Measurements from ENCODE around the gene NEMP1. TPM values are rescaled to one million over a fixed set of nuclear protein-coding genes. Genes with fewer than 3 reads are reported as not detected.
A peak's percentile ranks its signal among the peaks of the same experiment; 100 is the strongest.

NEMP1 gene
- total and polyA plus RNA-seq, 2 of the 13 experiments (the other 11 are each of a cell fraction or from before 2014, with no cell fraction given): 11.4 to 12.9 TPM

DNA sequence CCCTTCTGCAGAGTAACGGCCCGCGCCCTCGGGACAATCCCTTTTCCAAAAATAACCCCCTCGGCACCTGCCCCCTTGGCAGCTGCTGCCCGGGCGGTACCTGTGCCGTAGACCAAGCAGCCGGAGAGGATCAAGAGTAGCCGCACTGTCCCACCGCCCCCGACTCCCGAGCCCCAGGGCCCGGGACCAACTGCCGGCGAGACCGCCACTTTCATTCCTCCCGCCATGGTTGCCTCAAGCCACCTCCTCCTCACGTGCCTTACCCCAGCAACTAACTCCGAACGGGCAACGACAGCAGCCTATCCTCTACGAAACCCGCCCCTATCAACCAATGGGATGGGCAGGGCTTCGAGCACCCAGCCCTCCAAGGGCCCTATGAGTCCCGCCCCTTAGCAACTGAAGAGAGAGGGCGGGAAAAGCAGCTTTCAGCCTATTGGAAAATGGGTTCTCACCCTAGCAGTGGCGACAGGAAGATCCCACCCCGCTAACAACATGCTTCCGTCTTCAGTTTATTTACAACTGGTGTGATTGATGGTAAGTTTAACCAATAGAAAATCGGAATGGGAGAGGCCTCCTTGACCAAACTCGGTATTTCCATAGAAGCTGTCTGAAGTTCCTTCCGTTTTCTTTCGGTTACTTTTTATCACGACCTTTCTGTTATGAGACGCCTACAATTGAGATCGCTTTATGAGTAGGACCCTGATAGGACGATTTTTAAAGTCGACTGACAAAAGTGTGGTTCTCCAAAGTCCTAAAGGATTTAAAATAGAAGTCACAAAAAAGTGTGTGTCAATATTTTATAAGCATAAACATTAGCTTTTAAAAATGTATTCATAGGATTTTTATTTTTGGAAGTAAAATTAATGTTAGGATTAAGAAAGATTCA lies at the start of gene NEMP1 (continued):
- TF ChIP-seq DNMT3B (CRISPR knock-in tag; conservative IDR thresholded peaks at IDR 0.05) (no peak), KLF12 (CRISPR knock-in tag; IDR thresholded peaks at IDR 0.05; ENCODE audit: borderline replicate concordance) (no peak), PAXIP1 (CRISPR knock-in tag; conservative IDR thresholded peaks at IDR 0.05) (no peak; the same call in 1 of the 2 replicates), ATF1 (CRISPR knock-in tag; IDR thresholded peaks at IDR 0.05) (peak; percentile 72), KLF16 (CRISPR knock-in tag; IDR thresholded peaks at IDR 0.05) (peak in 1 of 2 experiments; percentile 44; a peak in 1 of 4 replicates), HOMEZ (CRISPR knock-in tag; IDR thresholded peaks at IDR 0.05; ENCODE audit: low read depth) (peak; percentile 60; the same call in 1 of the 2 replicates), TP53 (CRISPR knock-in tag; conservative IDR thresholded peaks at IDR 0.05) (no peak), MAFK (conservative IDR thresholded peaks at IDR 0.05 in 1 of 2, IDR thresholded peaks at IDR 0.05 in 1 of 2; ENCODE audit: low read length in 2 of 2) (no peak), ZFP1 (CRISPR knock-in tag; IDR thresholded peaks at IDR 0.05) (no peak), ETV6 (CRISPR knock-in tag; conservative IDR thresholded peaks at IDR 0.05) (no peak), CC2D1A (CRISPR knock-in tag; IDR thresholded peaks at IDR 0.05) (no peak), ELK4 (CRISPR knock-in tag; IDR thresholded peaks at IDR 0.05; ENCODE audit: borderline replicate concordance) (no peak), NFE2L1 (CRISPR knock-in tag; IDR thresholded peaks at IDR 0.05; ENCODE audit: borderline replicate concordance) (no peak), HNRNPK (IDR thresholded peaks at IDR 0.05; ENCODE audit: low read depth, low read length, poor library complexity, severe bottlenecking) (no peak), JUN (CRISPR knock-in tag; IDR thresholded peaks at IDR 0.05) (no peak), SNRNP70 (IDR thresholded peaks at IDR 0.05; ENCODE audit: low read depth, low read length) (no peak), EED (CRISPR knock-in tag; IDR thresholded peaks at IDR 0.05) (no peak), RAD21 (CRISPR knock-in tag; IDR thresholded peaks at IDR 0.05) (0 out of 2 replicates have a peak, but pooled peaks have one; percentile 17), WIZ (CRISPR knock-in tag; IDR thresholded peaks at IDR 0.05) (no peak), RBM22 (optimal IDR thresholded peaks at IDR 0.05; ENCODE audit: low read length) (no peak), KMT2A (CRISPR knock-in tag; IDR thresholded peaks at IDR 0.05) (peak; percentile 15; the same call in 1 of the 2 replicates)
- TF ChIP-seq, protein P1, sequence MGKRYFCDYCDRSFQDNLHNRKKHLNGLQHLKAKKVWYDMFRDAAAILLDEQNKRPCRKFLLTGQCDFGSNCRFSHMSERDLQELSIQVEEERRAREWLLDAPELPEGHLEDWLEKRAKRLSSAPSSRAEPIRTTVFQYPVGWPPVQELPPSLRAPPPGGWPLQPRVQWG (CRISPR knock-in tag; IDR thresholded peaks at IDR 0.05; ENCODE audit: borderline replicate concordance, low read depth): no peak

Data from HepG2 (cell line).